Measurements from ENCODE around the gene ATXN1.

- TF ChIP-seq CTCF (conservative IDR thresholded peaks at IDR 0.05; ENCODE audit: low read depth, low read length) (no peak), EZH2 (IDR thresholded peaks at IDR 0.05; ENCODE audit: borderline replicate concordance, low read depth, low read length, poor library complexity, severe bottlenecking) (no peak)
Measured at GRCh38 chr6:16674801-16675392, 86.4 kb downstream of the ATXN1 start.
